ENCODE results near the gene PALM.

PALM gene

DNA sequence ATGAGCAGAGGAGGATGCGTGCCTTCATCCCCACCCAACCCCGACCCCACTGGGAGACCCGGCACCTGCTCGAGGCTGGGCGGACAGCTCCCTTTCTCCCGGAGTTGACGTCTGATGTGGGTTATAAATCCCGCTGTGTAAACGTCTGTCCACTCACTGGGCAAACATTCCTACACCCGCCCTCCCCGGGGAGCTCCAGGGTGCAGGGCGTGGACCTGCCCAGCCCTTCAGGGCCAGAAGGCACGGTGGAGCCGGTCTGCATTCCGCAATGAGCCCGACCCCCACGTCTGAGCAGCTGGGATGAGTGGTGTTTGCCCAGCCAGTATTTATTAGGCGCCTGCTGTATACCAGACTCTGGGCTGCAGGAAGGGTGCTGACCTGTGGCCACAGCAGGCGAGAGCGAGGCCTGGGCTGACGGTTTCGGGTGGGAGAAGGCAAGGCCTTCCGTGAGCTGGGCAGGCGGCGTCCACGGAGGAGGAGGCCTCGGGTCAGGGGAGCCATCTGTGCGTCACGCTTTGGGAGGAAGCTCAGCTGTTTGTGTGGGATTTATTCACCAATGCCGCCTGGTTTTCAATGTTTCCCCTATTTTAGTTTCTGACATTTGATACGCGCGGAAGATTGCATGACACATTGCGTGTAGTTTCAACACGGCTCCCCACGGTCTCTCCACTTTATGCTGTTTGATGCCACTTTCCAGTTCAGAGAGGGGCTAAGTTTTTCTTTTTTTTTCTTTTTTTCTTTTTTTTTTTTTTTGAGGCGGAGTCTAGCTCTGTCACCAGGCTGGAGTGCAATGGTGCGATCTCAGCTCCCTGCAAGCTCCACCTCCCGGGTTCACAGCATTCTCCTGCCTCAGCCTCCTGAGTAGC, 44.1 kb downstream of the PALM start:
- DNase-seq, result peak; percentile 94

- no peak for DNase-seq
Measured at GRCh38 chr19:754530-754929, 45.8 kb downstream of the PALM start.

GRCh38 chr19:755063-755462, 46.3 kb downstream of the PALM start:
- no peak for DNase-seq

GRCh38 chr19:756236-756635, 47.5 kb downstream of the PALM start:
- peak; percentile 60 for DNase-seq

- no peak for DNase-seq
Measured at GRCh38 chr19:756821-757688, 48.3 kb downstream of the PALM start.

DNA sequence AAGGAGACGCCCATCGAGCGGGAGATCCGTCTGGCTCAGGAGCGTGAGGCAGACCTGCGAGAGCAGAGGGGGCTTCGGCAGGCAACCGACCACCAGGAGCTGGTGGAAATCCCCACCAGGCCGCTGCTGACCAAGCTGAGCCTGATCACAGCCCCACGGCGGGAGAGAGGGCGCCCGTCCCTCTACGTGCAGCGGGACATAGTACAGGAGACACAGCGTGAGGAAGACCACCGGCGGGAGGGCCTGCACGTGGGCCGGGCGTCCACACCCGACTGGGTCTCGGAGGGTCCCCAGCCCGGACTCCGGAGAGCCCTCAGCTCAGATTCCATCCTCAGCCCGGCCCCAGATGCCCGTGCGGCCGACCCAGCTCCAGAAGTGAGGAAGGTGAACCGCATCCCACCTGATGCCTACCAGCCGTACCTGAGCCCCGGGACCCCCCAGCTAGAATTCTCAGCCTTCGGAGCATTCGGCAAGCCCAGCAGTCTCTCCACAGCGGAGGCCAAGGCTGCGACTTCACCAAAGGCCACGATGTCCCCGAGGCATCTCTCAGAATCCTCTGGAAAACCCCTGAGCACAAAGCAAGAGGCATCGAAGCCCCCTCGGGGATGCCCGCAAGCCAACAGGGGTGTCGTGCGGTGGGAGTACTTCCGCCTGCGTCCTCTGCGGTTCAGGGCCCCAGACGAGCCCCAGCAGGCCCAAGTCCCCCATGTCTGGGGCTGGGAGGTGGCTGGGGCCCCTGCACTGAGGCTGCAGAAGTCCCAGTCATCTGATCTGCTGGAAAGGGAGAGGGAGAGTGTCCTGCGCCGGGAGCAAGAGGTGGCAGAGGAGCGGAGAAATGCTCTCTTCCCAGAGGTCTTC, 49.3 kb downstream of the PALM start:
- no peak for DNase-seq

DNA sequence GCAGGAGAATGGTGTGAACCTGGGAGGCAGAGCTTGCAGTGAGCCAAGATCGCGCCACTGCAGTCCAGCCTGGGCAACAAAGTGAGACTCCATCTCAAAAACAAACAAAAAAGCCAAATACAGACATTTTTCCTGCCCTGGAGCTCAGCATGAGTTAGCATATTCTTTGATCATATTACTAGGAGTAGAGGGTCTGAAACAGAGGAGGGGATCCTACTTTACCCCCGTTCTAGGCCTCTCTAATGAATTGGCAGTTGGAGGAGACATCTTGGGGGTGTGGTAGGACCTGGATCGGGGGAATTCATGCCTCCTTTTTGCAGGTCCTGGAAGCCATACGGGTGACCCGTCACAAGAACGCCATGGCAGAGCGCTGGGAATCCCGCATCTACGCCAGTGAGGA, 54.4 kb downstream of the PALM start:
- DNase-seq, result no peak

GRCh38 chr19:763869-764268, 55.1 kb downstream of the PALM start:
- no peak for DNase-seq

DNA sequence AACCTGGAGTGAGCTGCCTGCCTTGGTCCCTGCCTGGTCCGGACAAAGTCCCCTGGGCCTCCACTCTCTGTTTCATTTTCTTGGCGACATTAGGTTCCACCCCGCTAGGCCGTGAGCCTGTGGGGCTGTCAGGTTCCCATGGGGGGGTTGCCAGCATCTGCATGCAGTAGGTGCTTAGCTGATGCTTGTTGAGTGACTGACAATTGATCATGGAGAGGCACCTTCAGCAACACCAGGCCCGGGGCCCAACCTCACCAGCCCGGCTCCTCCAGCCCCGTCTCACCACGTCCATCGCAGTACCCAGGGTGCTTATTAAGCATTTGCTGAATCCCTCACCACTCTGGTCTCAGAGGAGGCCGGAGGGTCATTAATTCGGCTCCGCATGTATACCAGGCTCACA, 55.6 kb downstream of the PALM start:
- no peak for DNase-seq

GRCh38 chr19:765179-765738, 56.5 kb downstream of the PALM start:
- no peak for DNase-seq

GRCh38 chr19:768424-768823, 59.7 kb downstream of the PALM start:
- DNase-seq, result no peak

DNA sequence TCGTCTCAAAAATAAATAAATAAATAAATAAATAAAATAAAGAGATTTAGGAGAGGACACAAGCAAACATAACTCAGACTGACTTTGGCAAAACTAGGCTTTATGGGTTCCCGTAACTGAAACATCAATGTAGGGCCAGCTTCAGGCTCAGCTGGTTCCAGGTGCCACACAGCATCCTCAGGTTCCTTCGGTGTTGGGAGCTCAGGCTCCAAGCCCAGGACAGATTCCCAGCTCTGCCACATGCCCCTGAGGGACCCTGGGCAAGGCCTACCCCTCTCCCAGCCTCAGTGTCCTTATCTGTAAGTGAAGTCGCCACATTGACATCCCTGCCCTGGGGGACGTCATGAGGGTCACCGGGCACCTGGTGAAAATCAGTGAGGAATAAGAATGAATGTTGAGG, 60.9 kb downstream of the PALM start:
- no peak for DNase-seq

DNA sequence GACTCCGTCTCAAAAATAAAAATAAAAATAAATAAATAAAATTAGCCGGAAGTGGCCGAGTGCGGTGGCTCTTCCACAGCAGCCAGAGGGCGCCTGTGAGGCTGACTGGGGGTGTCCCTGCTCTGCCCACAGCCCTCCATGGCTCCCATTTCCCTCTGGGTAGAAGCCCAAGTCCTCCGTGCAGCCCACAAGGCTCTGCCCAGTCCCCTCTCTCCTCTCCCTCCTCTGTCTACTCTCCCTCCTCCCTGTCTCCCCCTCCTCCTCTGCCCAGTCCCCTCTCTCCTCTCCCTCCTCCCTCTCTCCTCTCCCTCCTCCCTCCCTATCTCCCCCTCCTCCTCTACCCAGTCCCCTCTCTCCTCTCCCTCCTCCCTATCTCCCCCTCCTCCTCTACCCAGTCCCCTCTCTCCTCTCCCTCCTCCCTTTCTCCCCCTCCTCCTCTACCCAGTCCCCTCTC, 62.6 kb downstream of the PALM start:
- peak; percentile 65 for DNase-seq

GRCh38 chr19:772063-772462, 63.3 kb downstream of the PALM start:
- no peak for DNase-seq

DNA sequence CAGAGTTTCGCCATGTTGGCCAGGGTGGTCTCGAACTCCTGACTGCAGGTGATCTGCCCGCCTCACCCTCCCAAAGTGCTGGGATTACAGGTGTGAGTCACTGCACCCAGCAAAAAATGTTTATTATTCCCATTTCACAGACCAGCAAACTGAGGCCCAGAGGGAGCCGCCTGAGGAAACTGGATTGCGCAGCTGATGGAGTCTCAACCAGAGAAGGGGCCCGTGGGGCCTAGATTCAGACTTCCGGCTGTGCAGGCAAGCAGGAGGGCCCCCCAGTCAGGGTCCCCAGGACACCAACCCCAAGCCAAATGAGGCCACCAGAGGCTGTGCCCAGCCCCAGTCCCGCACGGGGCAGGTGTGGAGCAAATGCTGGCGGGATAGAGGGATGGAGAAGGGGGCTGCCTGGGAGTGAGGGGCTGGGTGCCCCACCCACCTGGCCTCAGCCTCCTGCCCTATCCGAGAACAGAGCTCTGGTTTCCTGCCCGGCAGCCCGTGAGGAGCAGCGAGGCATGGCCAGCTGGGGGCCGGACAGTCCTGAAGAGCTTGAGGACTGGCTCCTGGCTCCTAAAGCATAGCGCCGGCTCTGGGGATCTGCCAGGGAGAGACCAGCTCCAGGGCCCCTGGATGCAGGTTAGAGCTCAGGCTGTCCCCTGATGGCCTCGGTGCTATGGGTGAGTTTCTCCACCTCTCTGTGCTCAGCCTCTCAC, 64.1 kb downstream of the PALM start:
- no peak for DNase-seq

DNA sequence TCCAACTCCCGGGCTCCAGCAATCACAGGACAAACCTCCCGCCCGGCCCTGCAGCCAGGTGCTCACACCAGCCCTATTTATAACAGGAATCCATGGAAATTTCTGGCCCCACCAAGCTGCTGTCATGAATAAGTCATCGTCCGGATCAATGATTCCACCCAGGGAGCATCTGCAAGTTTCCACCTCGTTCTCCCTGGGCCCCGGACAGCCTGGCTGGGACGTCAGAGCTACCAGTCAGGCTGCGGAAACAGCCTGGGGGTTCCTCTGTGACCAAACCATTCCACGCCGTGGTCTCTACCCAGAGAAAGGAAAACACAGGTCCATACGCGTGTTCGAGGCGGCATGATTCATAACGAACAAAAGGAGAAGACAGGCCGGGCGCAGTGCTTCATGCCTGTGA, 67.8 kb downstream of the PALM start:
- no peak for DNase-seq

- DNase-seq, result no peak
Measured at GRCh38 chr19:778910-779653, 70.3 kb downstream of the PALM start.

- DNase-seq, result no peak
Measured at GRCh38 chr19:780935-781334, 72.2 kb downstream of the PALM start.

GRCh38 chr19:781800-782184, 73.1 kb downstream of the PALM start:
- DNase-seq, result no peak

- no peak for DNase-seq
Measured at GRCh38 chr19:782185-782877, 73.6 kb downstream of the PALM start.

Measured in inflammatory macrophage treated with lipopolysaccharide for 4 hours (primary cell).